GM19324 (cell line): Measurements from ENCODE around the gene SMIM43.
"Not testable (repeated sequence)": the region's sequence is repeated elsewhere in the genome, so short reads cannot be mapped to it uniquely, and the experiment has no call there.

Experiments
- ATAC-seq: cut with Tn5 transposase; IDR thresholded peaks from one replicate; pipeline ENCODE4 v1.9.1; 2021; ENCODE audit warnings: mild to moderate bottlenecking, moderate library complexity; ENCODE audit not compliant: unreplicated experiment, low FRiP score

Gene SMIM43

DNA sequence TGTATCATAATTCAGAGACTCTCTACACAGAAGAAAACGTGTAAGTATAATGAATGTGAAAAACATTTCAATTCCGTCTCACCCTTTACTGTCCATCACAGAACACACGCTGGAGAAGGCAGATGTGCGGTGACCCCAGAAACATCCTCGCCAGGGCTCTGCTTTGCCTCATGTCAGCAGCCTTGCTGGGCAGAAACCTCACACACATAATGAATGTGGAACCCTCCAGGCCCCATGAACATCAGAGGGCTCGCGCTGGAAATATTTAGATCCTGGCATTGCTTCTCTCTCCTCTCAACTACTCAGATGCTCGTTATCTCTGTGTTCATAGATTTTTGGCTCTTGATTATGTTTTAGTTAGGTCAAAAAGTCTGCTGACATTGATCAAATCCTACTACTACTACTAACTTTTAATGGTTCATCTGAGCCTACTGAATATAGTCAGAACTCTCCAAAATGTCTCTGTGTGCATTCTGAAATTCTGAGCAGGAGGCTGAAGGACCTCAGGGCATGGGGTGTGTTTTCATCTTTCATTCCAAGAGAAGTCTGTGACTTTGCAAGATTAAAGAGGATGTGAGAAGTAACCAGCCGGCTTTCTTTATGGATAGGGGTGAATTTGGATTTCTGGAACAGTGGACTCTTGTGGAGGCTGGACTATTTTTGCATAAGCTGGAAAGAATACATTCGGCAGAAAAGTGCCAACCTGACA is 27.0 kb downstream of the SMIM43 start:
- ATAC-seq = no peak

DNA sequence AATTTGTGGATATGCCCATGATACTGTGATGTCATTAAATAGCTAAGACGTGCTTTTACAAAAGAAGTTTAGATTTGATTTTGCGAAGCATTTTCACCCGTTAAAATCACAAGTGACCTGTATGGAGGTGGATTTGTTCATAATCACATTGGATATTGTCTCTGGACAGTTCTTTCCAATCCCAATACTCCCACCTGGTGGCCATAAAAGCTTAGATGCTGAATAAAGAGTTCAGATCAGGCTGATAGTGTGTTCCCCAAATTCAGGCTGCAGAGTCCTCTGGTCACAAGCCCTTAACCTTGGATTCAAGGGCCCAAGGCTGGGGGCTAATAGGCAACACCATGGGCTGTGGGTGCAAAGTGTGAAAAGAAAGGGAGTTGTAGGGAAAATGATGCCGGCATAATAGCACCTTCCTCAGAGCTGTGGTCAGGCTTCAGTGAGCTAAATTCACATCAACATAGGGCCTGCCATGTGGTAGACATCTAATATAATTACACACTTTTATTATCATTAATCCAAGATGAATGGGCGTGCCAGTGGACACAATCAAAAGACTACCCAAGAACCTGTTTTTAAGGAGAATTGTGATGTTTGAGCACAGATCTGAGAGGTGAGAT is 28.1 kb downstream of the SMIM43 start:
- ATAC-seq = no peak

DNA sequence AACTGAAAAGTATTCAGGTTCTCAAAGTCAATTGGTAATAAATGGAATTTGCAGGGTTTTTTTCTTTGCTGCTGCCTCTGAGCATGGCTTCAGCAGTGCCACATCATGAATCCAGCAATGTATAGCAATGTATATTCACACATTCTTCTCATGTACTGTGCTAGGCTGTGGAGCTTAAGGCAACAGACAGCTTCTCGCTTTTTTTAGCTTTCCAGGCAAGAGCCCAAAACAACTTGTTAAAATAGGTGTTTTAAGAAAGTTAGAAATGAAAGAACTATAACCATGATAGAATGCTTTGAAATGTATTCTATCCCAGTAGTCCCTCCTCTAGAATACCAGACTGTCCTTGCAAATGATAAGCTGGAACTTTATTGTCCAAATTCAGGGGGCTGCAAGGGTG is 30.4 kb downstream of the SMIM43 start:
- no peak for ATAC-seq

DNA sequence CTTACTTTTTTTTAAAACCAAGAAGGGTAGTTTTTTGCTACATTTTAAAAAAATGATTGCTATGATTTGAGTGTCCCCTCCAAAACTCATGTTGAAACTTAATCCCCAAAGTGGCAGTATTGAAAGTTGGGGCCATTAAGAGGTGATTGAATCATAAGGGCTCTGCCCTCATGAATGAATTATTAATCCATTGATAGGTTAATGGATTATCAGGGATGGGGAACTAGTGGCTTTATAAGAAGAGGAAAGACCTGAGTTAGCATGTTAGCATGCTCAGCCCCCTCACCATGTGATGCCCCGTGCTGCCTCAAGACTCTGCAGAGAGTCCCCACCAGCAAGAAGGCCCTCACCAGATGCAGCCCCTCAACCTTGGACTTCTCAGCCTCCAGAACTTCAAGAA is 31.0 kb downstream of the SMIM43 start:
- ATAC-seq = no peak

DNA sequence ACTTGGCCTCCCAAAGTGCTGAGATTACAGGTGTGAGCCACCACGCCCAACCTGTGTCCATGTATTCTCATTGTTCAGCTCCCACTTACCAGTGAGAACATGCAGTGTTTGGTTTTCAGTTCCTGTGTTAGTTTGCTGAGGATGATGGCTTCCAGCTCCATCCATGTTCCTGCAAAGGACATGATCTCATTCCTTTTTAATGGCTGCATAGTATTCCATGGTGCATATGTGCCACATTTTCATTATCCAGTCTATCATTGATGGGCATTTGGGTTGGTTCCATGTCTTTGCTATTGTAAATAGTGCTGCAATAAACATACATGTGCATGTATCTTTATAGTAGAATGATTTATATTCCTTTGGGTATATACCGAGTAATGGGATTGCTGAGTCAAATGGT is 35.2 kb downstream of the SMIM43 start:
- not testable (repeated sequence) for ATAC-seq

DNA sequence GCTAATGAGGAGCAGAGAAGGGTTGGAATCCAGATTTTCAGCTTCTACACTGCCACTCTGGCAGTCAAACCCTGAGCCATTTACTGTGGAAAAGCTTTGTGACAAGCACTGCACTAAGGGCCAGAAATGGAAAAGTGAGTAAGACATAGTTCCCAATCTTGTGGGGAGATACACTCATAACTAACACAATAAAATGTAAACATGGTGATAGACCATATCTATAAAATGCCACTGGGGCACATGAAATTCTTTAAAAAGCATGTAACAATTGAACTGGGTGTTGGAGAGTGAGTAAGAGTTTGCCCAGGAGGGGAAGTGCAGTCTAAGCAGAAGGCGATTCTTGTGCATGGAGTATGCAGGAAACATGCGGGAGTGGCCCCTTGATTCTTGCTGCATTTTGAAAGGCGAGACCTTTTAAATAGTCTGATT is 36.2 kb downstream of the SMIM43 start:
- no peak for ATAC-seq

DNA sequence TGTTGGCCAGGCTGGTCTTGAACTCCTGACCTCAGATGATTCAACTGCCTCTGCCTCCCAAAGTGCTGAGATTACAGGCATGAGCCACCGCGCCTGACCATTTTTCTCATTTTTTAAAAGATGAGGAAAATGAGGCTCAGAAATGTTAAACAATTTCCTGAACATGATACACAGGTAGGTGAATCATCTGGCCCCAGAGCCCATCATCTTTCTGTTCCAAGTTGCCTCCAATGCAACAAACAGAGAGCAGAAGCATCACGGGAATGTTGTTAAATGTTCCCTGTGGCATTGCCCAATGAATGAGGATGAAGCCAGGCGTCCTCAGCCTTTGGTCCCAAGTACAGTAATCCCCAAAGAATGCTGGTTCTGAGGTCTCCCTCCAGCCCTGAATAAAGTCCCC is 36.9 kb downstream of the SMIM43 start:
- ATAC-seq = no peak

DNA sequence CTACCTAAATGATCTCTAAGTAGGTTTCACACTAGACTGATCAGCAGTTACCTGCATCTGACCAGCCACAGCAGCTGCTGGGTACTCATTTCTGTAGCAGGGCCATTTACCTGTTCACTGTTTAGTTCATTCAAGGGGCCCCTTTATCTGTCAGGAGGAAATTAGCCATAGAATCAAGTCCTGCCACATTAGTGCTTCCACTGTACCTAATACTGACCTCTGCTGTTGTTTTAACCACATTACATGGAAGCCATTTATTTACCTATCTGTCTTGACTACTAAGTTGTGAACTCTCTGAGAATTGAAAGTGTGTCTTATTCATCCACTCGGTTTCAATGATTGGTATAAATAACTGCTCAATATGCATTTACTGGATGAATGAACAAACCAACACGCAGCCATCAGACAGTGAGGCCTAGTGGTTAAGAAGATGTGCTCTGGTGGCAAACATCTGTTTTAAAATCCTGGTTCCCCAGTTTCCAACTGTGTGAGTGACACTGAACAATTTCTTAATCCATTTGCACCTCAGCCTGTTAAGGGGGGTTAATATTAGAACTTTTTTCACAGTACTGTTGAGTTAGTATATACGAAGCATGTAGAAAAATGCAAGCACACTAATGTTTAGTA is 38.2 kb downstream of the SMIM43 start:
- ATAC-seq = peak; percentile 97

DNA sequence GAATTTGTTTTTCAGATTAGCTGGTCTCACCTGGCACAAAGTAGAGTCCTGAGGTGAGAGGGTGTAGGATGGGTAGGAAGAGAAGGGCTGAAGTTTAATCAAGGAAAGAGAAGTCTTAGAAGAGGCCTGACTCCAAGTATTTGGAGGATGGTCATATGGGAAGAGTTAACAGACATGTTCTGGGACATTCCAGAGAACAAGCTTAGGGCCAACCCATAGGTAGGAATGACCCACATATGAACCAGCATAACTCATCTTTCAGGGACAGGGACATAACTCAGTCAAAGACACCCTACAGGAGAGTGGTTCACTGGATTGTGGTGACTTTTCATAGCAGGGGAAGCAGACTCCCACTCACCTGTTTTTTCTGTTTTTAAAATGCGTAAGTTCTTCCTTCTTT is 40.3 kb downstream of the SMIM43 start:
- no peak for ATAC-seq

DNA sequence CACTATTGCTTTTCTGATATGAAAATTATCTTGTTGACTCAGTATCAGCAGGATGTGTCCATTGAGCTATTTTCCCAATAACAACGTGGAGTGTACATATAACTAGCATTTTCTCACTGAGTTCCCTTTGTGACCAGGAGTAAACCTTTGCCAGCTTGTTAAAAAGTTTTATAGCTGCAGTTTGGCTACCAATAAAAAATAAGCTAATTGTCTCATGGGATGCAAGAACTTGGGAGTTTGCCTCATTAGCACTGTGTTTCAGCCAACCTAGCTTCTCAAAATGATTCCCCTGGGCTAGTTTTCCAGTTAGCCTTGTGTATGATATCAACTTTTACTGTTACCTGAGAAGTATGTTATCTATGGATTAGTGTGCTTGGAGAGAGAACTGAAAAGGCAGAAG is 43.3 kb downstream of the SMIM43 start:
- ATAC-seq = no peak

DNA sequence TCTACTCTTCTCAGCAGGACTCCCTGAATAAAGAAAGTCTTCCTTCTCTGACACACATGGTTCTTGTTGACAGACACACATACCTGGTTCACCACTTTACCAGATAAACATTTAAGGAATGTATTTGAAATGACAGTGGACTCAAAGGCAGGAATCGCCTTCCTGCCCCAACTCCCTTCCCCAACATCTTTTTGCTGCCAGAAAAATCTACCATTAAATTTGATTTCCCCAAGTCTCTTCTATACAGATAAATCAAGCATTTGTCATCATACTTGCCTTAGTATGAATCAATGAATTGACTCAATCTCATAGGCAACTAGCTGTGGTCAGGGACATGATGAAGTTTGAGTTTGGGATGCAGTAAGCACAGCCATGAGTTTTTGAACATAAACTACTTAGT is 44.9 kb downstream of the SMIM43 start:
- ATAC-seq = no peak

DNA sequence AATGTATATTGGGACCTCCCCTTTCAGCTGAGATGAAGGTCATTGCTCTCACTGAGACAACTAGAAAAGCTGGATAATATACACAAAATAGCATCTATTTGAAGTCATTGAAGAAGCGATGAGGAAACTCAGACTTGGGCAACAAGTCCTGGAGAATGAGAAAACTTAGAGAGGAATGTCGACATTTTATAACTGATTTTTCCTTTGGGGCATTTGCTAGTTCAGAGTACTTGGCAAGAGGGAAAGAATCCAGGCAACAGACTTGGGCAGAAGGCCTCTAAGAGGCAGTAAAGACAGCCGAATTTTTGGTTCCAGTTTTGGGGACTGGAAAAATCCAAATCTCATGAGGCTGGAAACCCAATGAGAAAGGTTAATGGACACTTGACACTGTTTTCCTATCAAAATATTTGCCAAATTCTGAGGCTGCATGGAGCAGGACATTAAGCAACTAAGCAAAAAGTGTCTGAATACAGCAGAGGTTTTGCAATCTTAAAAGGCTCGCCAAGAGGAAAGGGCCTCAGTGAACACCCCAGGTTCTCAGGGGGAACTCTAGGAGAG is 47.2 kb downstream of the SMIM43 start:
- ATAC-seq = no peak

DNA sequence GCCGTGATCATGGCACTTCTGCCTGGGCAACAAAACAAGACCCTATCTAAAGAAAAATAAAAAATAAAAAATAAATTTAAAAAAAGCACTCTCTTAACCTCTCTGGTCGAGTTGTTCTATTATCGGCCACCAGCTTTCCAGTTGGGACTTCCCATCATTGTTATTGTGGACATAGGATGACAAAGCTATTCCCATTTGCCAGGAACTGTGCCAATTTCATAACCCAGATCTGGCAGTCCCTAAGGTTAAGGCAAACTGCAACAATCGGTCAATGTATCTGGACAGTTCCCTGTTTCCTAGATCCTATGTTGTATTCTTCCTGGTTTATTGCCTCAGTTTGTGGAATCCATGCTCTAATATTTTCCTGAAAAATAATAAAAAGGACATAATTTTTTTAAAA is 50.4 kb downstream of the SMIM43 start:
- ATAC-seq = no peak

DNA sequence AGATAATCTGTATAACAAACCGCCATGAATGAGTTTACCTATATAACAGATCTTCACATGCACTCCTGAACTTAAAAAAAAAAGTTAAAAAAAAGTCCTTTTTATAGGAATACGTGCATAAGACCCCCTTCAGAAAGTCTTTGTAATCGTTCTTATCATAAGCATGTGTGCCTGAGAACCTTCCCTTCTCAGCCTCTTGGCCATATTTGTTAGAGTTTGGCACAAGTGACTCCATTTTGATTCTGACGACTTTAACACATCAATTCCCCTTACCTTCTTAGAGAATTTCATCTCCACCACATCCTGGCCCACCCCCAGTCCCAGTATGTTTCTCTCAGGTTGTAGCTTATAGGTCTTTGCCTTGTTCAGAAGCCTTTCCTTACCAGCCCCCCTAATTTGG is 52.2 kb downstream of the SMIM43 start:
- ATAC-seq = no peak

DNA sequence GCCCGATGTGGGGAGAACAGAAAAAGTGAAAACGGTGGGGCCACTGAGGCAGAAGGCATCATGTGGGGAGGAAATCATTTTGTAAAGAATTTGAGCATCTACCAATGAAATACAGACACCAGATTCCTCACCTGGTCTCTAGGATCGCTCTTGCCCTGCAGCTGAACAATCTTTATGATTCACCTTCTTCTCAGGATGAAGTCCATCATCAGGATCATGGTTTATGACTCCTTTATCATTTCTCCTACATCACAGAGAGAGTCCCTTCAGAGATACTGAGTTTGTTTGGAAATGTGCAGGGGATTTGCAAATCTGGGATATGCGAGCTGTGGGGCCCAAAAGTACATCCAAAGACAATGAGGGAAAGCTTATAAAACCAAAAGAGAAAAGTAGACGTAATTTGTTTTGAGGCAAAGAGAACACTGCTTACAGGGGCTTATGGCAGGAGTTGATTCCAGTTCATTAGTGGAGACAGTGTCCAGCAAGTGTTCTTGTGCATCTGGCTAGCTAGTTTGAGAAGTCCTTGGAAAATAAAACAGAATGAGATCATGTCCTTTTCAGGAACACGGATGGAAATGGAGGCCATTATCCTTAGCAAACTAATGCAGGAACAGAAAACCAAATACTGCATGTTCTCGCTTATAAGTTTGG is 52.8 kb downstream of the SMIM43 start:
- ATAC-seq = no peak

DNA sequence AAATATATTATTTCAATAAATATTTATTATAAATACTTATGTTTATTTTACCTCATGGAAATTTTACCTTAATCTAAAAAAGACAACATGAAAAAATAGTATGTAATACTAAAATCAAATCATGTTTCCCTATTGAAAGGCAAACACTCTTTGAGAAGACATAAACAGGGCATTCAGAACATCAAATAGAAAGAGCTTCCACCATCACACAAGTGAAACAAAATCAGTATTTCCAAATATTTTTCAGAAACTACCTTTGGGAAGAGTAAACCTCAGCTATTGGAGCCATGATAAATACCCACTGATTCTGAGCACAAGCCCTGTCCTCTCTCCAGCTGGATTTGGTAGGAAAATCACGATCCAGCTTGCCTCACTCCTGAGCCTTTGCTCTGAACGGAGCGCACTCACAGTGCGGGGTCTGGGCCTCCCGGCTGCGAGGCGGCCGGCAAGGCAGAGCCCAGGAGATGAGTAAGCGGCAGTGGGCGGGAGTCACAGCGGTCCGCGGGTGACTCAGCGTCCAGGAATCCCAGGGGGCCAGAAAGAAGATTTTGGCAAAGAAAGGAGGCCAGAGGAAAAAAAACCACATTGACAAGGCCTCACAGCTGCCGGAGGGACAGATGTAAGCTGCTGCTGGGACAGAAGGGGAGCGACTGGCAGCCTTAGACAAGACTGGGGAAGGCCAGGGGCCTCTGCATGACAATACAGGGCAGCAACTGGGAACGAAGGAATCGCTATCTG is 53.5 kb downstream of the SMIM43 start:
- peak; percentile 80 for ATAC-seq

DNA sequence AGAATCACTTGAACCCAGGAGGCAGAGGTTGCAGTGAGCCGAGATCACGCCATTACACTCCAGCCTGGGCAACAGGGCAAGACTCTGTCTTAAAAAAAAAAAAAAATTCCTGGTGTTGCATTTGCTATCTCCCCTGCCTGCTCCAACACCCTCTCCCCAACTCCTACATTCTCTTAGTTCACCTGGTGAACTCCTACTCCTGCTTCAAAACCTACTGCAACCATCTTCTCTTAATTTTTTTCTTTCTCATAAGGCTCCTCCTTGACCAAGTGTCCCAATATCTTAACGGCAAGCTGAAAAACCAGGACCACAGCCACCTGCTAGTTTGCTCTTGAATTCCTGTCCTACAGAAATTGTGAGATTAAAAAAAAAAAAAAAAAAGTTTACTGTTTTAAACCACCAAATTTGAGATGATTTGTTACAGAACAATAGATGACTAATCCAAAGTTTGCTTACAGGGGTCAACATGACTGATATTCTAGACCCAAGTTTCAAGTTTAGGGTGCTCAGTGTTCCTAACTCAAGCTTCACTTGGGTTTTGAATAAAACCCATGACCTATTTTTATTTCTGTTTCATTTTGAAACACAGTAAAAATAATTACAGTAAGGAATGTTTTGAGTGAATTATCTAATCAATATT is 55.1 kb downstream of the SMIM43 start:
- ATAC-seq = no peak
